Mucosa of descending colon (tissue), 3 donors: ENCODE measurements around the gene KAT7. TPM values are rescaled to one million over a fixed set of nuclear protein-coding genes. Genes with fewer than 3 reads are reported as not detected.

Experiments used
- ATAC-seq: fragments of 200-7000 bp; cut with Tn5 transposase; one replicate; pipeline ENCODE4 v1.9.1; 2020; ENCODE audit warnings: mild to moderate bottlenecking, moderate library complexity
- DNase-seq, 3 donors: peaks; one replicate each; pipeline ENCODE4 v3.0.0-alpha.2; 2020
- H3K36me3 ChIP-seq: fragments of 200-600 bp; one replicate; pipeline ENCODE4 v1.8.0; 2021; ENCODE audit warnings: low read depth, mild to moderate bottlenecking
- H3K4me1 ChIP-seq: fragments of 200-600 bp; one replicate; pipeline ENCODE4 v1.8.0; 2021; ENCODE audit warnings: low read depth, mild to moderate bottlenecking
- H3K4me3 ChIP-seq: fragments of 200-600 bp; one replicate; pipeline ENCODE4 v1.8.0; 2021; ENCODE audit warnings: mild to moderate bottlenecking
- H3K9me3 ChIP-seq: fragments of 200-600 bp; one replicate; pipeline ENCODE4 v1.8.0; 2021; ENCODE audit warnings: mild to moderate bottlenecking
- intact Hi-C, 2 donors: fragments of 100-400 bp; cut with DNase I in 1 of 2; cut with micrococcal nuclease in 1 of 2; formaldehyde crosslinking; loops; one replicate each; pipeline versions ENCODE4 v1.11.0 to v1.11.1; 2022; cut with DNase I, micrococcal nuclease
- total RNA-seq, 3 donors: library from RNA; stranded (reverse); fragmentation: NEBNext Ultra II Directional in 2 of 3; extraction: Animal tissue kit (Norgen Biotek cat#: 25700) in 2 of 3; gene quantifications; one replicate each; pipeline versions ENCODE4 v1.2.1 to v1.2.4, GENCODE V29; 2021 to 2023
- TF ChIP-seq, protein P1 (sequence below): fragments of 200-600 bp; IDR thresholded peaks from one replicate; pipeline ENCODE4 v1.8.0; 2022; ENCODE audit warnings: antibody characterized with exemption, mild to moderate bottlenecking
- donor health status: DM: no; HTN: no; CAD: no; lungs with moderate emphysema.
- donor health status: DM: no; HTN: no; CAD: no.
- donor health status: DM: no; HTN: yes; CAD: no.

The KAT7 gene
- total RNA-seq, 3 donors from 2014 or later = 43.7 to 73.4 (median 59.7) TPM

DNA sequence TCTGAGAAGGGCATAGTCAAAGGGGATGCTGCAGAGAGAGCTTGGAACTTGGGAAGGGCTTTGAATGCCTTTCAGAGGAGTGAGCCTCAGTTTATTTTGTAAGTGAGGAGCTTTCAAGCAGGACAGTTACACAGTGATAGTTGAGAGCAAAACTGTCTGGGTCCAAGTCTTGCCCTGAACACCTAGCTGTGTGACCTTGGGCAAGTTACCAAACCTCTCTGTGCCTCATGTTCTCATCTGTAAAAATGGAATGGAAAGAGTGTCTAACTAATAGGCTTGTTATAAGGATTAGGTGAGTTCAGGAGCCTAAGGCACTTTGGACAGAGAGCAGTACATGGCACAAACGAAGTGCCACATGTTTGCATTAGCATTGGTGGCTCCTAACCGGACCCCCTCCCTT is 86.4 kb downstream of the KAT7 start:
- Histone ChIP-seq H3K4me1 (no peaks in the 10 kb centered on the region), H3K36me3 (no peaks in the 10 kb centered on the region), H3K4me3 (no peak overlapping the region), H3K9me3 (no peaks in the 10 kb centered on the region)
- intact Hi-C loops = loop anchor here in 1 of 2 donors (5.0 kb wide), 1 partner anchor 122 kb away; the partner anchor contains the start of gene DLX3
- DNase-seq = no peak
- TF ChIP-seq, protein P1, sequence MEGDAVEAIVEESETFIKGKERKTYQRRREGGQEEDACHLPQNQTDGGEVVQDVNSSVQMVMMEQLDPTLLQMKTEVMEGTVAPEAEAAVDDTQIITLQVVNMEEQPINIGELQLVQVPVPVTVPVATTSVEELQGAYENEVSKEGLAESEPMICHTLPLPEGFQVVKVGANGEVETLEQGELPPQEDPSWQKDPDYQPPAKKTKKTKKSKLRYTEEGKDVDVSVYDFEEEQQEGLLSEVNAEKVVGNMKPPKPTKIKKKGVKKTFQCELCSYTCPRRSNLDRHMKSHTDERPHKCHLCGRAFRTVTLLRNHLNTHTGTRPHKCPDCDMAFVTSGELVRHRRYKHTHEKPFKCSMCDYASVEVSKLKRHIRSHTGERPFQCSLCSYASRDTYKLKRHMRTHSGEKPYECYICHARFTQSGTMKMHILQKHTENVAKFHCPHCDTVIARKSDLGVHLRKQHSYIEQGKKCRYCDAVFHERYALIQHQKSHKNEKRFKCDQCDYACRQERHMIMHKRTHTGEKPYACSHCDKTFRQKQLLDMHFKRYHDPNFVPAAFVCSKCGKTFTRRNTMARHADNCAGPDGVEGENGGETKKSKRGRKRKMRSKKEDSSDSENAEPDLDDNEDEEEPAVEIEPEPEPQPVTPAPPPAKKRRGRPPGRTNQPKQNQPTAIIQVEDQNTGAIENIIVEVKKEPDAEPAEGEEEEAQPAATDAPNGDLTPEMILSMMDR = no peak
- no peak for ATAC-seq

DNA sequence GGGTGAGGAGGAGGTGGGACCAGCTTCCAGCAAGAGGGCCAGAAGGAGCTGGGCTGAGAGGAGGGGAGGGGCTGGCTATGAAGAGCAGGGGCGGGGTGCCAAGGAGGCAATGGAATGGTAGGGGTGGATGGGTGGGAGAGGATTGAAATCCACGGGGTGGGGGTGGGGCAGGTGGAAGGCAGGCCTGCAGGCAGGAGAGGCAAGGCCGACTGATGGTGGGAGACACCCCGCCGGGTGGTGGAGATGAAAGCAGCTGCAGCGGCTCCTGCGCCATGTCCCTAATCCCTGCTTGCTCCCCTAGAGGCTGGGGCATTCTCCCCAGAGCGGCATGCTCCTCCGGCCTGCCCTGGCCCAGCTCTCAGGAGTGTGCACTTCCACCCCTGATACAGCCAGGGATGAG is 87.2 kb downstream of the KAT7 start:
- Histone ChIP-seq H3K4me1 (peaks cover 4% of the 10 kb centered on the region), H3K36me3 (no peaks in the 10 kb centered on the region), H3K9me3 (no peaks in the 10 kb centered on the region), H3K4me3 (no peak overlapping the region)
- TF ChIP-seq, protein P1 = no peak
- DNase-seq (peak in 1 of 3 donors; percentile 38), ATAC-seq (no peak)
- intact Hi-C loops = loop anchor here in 1 of 2 donors (5.0 kb wide), 1 partner anchor 122 kb away; the partner anchor contains the start of gene DLX3

DNA sequence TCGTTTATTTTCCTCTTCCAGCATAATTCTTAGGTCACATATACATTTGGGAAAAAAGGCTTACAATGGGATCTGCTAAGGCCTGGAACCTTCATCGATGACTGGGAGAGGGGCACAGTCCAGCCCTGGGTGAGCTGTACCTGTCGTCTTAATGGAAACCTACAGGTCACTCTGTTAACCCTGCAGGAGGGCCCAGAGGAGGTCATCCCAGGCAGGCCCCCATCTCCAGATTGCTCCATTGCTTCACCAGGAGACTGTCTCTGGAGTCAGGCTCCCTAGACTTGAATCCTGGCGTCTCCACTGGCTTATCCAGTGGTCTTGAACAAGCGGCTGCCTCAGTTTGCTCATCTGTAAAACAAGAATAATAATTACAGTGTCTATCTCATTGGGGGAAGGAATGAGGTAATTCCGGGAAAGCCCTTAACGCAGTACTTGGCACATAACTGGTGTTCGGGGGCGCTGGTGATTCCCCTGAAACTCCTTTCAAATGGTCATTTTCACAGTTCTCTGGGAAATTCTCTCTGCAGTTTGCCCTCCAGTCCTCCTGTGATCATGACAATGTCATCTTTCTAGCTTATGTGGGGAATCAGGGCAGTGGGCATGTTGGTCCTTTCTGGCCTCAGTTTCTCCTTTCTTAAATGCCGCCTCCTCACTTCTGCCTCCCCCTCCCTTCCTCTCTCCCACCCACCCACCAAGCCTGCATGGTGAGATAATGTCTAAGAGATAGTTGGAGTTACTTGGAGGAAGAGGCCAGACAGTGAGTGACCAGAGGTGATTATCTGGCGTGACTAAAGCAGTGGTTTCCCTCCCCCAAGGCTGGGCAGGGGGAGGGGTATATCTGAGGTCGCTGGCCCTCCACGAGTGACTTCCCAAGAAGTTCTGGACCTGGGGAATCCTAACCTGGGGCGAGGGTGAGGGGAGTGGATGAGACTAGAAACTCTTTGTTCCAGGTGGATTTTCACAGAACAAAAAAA is 90.7 kb downstream of the KAT7 start:
- TF ChIP-seq, protein P1 = no peak
- peaks cover 5% of the 10 kb centered on the region for H3K4me1 ChIP-seq
- no peaks in the 10 kb centered on the region for H3K36me3 ChIP-seq
- no peak overlapping the region for H3K4me3 ChIP-seq
- no peak for DNase-seq
- no peaks in the 10 kb centered on the region for H3K9me3 ChIP-seq
- intact Hi-C loops = loop anchor here in 1 of 2 donors (5.0 kb wide), 1 partner anchor 118 kb away; the partner anchor contains the start of gene DLX3
- no peak for ATAC-seq

DNA sequence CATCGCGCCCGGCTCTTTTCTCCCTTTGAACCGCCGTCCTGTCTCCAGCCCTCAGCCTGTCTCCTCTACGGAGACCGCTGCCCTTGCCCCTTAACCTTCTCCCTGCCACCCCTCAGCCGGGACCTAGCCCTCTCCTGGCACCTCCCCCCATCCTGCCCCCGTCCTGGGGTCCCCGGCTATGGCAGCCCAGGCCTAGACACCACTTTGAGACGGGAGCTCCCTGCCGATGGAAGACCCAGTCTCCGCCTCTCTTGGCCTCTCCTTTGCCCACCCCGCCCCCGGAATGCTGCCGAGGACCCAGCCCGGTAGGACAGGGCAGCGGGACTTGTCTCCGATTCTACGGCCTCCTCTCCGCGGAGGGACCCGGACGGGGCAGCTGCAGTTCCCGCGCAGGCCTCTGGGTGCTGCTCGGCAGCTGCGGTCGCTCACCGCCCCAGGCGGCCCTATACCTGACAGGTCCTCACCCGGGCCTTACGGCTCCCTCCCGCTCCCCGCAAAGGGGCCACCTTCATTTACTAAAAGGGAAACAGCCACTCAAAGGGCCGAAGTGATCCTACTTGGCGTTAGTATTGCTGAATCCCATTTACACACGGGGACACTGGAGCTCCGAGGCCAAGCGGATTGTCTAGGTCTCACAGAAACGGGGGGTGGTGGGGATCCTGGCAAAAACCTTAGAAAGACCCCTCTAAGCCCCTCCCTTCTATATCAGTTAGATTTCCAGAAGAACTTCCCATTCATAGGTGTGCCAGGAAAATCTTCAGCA is 92.0 kb downstream of the KAT7 start:
- DNase-seq (peak; percentile 70 to 81 (median 73)), ATAC-seq (peak; percentile 95)
- TF ChIP-seq, protein P1 = peak; percentile 99
- Histone ChIP-seq H3K36me3 (no peaks in the 10 kb centered on the region), H3K4me3 (no peak overlapping the region), H3K4me1 (peaks cover 5% of the 10 kb centered on the region), H3K9me3 (no peaks in the 10 kb centered on the region)
- intact Hi-C loops = no loop called here

DNA sequence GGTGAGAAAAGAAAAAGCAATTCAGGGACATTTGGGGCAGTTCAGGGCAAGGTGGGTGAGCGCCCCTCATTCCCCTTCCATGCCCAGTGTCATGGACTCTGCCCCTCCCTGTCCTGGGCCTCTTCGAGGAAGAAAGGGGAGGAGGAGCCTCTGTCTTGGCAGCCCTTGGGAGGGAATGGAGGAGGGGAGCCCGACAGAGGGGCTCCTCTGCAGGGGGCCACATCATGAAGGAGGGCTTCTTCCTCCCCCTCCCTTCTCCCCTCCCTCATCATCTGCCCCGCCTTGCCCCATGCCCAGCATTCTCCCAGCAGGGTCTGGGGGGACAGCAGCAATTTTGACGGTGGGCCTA is 92.5 kb downstream of the KAT7 start:
- intact Hi-C loops = no loop called here
- peaks cover 5% of the 10 kb centered on the region for H3K4me1 ChIP-seq
- ATAC-seq (no peak), DNase-seq (no peak)
- H3K9me3 ChIP-seq = no peaks in the 10 kb centered on the region
- TF ChIP-seq, protein P1 = no peak
- H3K4me3 ChIP-seq = no peak overlapping the region
- no peaks in the 10 kb centered on the region for H3K36me3 ChIP-seq
